ENCODE measurements around the gene ASTN2.

- TF ChIP-seq CTCF (IDR thresholded peaks at IDR 0.05; ENCODE audit: low read depth, low read length, poor library complexity, severe bottlenecking) (no peak), EZH2phosphoT487 (IDR thresholded peaks at IDR 0.05; ENCODE audit: borderline replicate concordance, low read length) (no peak)
Measured at GRCh38 chr9:116720111-116720510, 694.7 kb downstream of the ASTN2 start.

All from DOHH2 (cell line).